WERI-Rb-1 (cell line): ENCODE measurements around the gene KIAA1671.

Experiments used
- DNase-seq: peaks from one replicate; pipeline ENCODE4 v3.0.0-alpha.2; 2020
- H3K27ac ChIP-seq: fragments of 250-450 bp; sonication (Bioruptor Pico); 2 replicates; pipeline ENCODE4 v1.5.1; 2020; ENCODE audit warnings: mild to moderate bottlenecking, moderate library complexity
- H3K27me3 ChIP-seq: fragments of 250-450 bp; sonication (Bioruptor Pico); 2 replicates; pipeline ENCODE4 v1.5.1; 2021; ENCODE audit warnings: mild to moderate bottlenecking, low read depth, moderate library complexity; ENCODE audit not compliant: insufficient read depth, severe bottlenecking
- H3K36me3 ChIP-seq: fragments of 250-450 bp; sonication (Bioruptor Pico); 2 replicates; pipeline ENCODE4 v1.5.1; 2020; ENCODE audit warnings: mild to moderate bottlenecking, moderate library complexity
- H3K4me3 ChIP-seq: 2 replicates; pipeline ENCODE4 v1.5.1; 2011; ENCODE audit warnings: low read depth, mild to moderate bottlenecking, control low read depth, low read length
- H3K9me3 ChIP-seq: fragments of 250-450 bp; sonication (Bioruptor Pico); 2 replicates; pipeline ENCODE4 v1.5.1; 2021; ENCODE audit warnings: mild to moderate bottlenecking, moderate library complexity; ENCODE audit not compliant: severe bottlenecking
- CTCF ChIP-seq: IDR thresholded peaks from 2 replicates; pipeline ENCODE4 v1.5.1; 2011; ENCODE audit warnings: low read depth, mild to moderate bottlenecking, control low read depth, inconsistent platforms, low read length

KIAA1671 gene

DNA sequence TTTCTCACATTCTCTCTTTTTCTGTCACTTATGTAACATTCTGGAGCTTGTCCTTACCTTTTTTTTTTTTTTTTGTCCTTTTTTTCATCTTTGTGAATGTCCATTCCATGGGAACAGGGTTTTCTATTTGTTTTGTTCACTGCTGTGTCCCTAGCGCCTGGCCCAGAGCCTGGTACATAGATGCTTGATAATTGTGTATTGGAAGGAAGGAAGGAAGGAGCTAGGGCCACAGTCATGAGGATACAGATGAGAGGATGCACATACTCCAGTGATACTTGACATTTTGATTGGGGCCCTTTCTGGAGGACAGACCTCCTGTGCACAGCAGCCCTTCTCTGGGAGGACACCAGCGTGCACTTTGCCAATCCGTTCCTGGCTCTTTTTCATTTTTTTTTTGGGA lies 68.9 kb downstream of the KIAA1671 start:
- Histone ChIP-seq H3K4me3 (no peak overlapping the region), H3K27ac (no peak overlapping the region), H3K36me3 (no peaks in the 10 kb centered on the region), H3K9me3 (no peaks in the 10 kb centered on the region), H3K27me3 (no peaks in the 10 kb centered on the region)
- no peak for TF ChIP-seq CTCF
- no peak for DNase-seq

GRCh38 chr22:25021976-25022711 lies 69.6 kb downstream of the KIAA1671 start:
- no peak for TF ChIP-seq CTCF
- H3K27ac ChIP-seq: peak overlapping the region; percentile 34
- no peaks in the 10 kb centered on the region for H3K36me3 ChIP-seq
- peak; percentile 43 for DNase-seq
- H3K4me3 ChIP-seq: no peak overlapping the region
- no peaks in the 10 kb centered on the region for H3K27me3 ChIP-seq
- H3K9me3 ChIP-seq: no peaks in the 10 kb centered on the region

DNA sequence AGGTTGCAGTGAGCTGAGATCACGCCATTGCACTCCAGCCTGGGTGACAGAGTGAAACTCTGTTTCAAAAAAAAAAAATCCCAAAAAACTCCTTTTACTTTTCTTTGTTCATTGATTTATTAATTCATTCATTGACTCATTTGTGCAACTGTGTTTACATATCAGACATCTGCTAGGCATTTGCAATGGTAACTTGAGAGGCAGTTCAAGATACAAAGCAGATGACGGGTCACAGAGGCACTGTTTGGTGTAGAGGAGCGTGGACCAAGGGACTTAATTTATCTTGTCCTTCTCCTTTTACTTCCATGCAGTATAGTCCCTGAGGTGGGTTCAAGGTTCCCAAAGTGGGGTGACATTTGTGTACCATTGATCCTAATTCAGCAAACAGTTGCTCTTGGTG lies 71.4 kb downstream of the KIAA1671 start:
- TF ChIP-seq CTCF: no peak
- H3K9me3 ChIP-seq: no peaks in the 10 kb centered on the region
- no peak overlapping the region for H3K4me3 ChIP-seq
- H3K27me3 ChIP-seq: no peaks in the 10 kb centered on the region
- no peaks in the 10 kb centered on the region; the same call in 1 of the 2 replicates for H3K36me3 ChIP-seq
- DNase-seq: no peak
- no peak overlapping the region for H3K27ac ChIP-seq

DNA sequence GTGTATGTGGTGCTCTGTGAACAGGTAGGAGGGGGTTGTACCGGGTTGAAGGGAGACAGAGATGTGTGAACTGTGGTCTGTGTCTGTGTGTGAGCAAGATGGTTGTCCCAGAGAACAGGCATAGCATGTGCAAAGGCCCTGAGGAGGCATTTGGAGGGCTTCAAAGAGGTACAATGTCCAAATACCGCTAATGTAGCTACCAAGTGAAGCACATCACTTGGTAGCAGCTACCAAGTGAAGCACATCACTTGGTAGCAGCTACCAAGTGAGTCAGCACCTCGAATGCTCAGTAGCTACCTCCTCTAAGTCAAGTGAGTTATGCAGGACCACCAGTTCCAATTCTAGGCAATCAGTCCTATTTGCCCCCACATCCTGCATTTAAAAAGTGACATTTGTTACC lies 72.4 kb downstream of the KIAA1671 start:
- DNase-seq: no peak
- Histone ChIP-seq H3K36me3 (peaks cover 3% of the 10 kb centered on the region), H3K9me3 (no peaks in the 10 kb centered on the region), H3K4me3 (no peak overlapping the region), H3K27me3 (no peaks in the 10 kb centered on the region), H3K27ac (no peak overlapping the region)
- no peak for TF ChIP-seq CTCF

GRCh38 chr22:25025491-25026400 lies 73.2 kb downstream of the KIAA1671 start:
- no peak for TF ChIP-seq CTCF
- H3K27ac ChIP-seq: no peak overlapping the region
- no peak for DNase-seq
- no peak overlapping the region for H3K4me3 ChIP-seq
- no peaks in the 10 kb centered on the region for H3K27me3 ChIP-seq
- peaks cover 6% of the 10 kb centered on the region for H3K36me3 ChIP-seq
- no peaks in the 10 kb centered on the region for H3K9me3 ChIP-seq
